CD14-positive monocyte (primary cell): ENCODE measurements around the gene FGF4. TPM values are rescaled to one million over a fixed set of nuclear protein-coding genes. Genes with fewer than 3 reads are reported as not detected.
A peak's percentile ranks its signal among the peaks of the same experiment; 100 is the strongest.

Experiments used
- DNase-seq, 3 donors: peaks; one replicate each; pipeline ENCODE4 v3.0.0-alpha.2; 2011 to 2022
- H2AFZ ChIP-seq: 2 replicates; pipeline ENCODE4 v1.6.0; 2012; ENCODE audit warnings: mild to moderate bottlenecking, low read depth, low read length, inconsistent platforms; ENCODE audit not compliant: insufficient read depth, poor library complexity, severe bottlenecking
- H3K27ac ChIP-seq, 2 donors: 1 replicate in 1 of 2; 2 replicates in 1 of 2; pipeline ENCODE4 v1.5.1; 2012 to 2013; ENCODE audit warnings: low read length in 2 of 2, control low read depth in 1 of 2, inconsistent platforms in 1 of 2, low read depth in 1 of 2, mild to moderate bottlenecking in 1 of 2
- H3K27me3 ChIP-seq, 2 donors: one replicate each; pipeline versions ENCODE4 v1.6.0 to v1.6.1; 2011 to 2013; ENCODE audit warnings: low read length in 2 of 2; ENCODE audit not compliant: control insufficient read depth in 2 of 2, insufficient read depth in 2 of 2
- H3K36me3 ChIP-seq, 2 donors: replicated peaks in 1 of 2; 1 replicate in 1 of 2; 2 replicates in 1 of 2; pipeline versions ENCODE4 v1.5.1 to v1.6.1; 2012 to 2013; ENCODE audit warnings: low read length in 2 of 2, control low read depth in 1 of 2, inconsistent platforms in 1 of 2, mild to moderate bottlenecking in 1 of 2; ENCODE audit not compliant: insufficient read depth in 2 of 2, control insufficient read depth in 1 of 2
- H3K4me1 ChIP-seq, 2 donors: 1 replicate in 1 of 2; 2 replicates in 1 of 2; pipeline versions ENCODE4 v1.5.1 to v1.6.1; 2012 to 2013; ENCODE audit warnings: low read length in 2 of 2, control low read depth in 1 of 2, inconsistent platforms in 1 of 2, mild to moderate bottlenecking in 1 of 2, moderate library complexity in 1 of 2; ENCODE audit not compliant: insufficient read depth in 2 of 2, control insufficient read depth in 1 of 2
- H3K4me2 ChIP-seq: replicated peaks from 2 replicates; pipeline ENCODE3; 2012; ENCODE audit warnings: low read length, moderate library complexity, mild to moderate bottlenecking; ENCODE audit not compliant: poor library complexity, severe bottlenecking; ENCODE audit errors: extremely low read depth
- H3K4me3 ChIP-seq, 3 experiments: fragments of 200-600 bp in 1 of 3; sonication (generic) in 1 of 3; replicated peaks in 1 of 3; 1 replicate in 2 of 3; 2 replicates in 1 of 3; pipeline ENCODE4 v1.5.1; 2011 to 2013; ENCODE audit warnings: low read length in 3 of 3, mild to moderate bottlenecking in 3 of 3, control low read depth in 2 of 3, low read depth in 2 of 3, inconsistent platforms in 1 of 3, moderate library complexity in 1 of 3
- H3K79me2 ChIP-seq: 2 replicates; pipeline ENCODE4 v1.6.0; 2012; ENCODE audit warnings: mild to moderate bottlenecking, control low read depth, inconsistent platforms, low read length, moderate library complexity; ENCODE audit not compliant: insufficient read depth
- H3K9ac ChIP-seq: 2 replicates; pipeline ENCODE4 v1.6.0; 2017; ENCODE audit warnings: low read length, mild to moderate bottlenecking; ENCODE audit not compliant: insufficient read depth, poor library complexity, severe bottlenecking
- H3K9me3 ChIP-seq, 2 donors: replicated peaks in 1 of 2; 1 replicate in 1 of 2; 2 replicates in 1 of 2; pipeline versions ENCODE4 v1.5.1 to v1.6.1; 2012 to 2013; ENCODE audit warnings: low read length in 2 of 2, control low read depth in 1 of 2; ENCODE audit not compliant: control insufficient read depth in 1 of 2, insufficient read depth in 1 of 2
- H4K20me1 ChIP-seq: 2 replicates; pipeline ENCODE4 v1.6.0; 2012; ENCODE audit warnings: mild to moderate bottlenecking, low read length, control low read depth, moderate library complexity; ENCODE audit not compliant: insufficient read depth
- H3K27ac Mint-ChIP-seq, 7 donors: one replicate each; pipeline ENCODE4 v1.8.0; 2020; ENCODE audit warnings: mild to moderate bottlenecking in 7 of 7, mixed read lengths in 7 of 7, moderate library complexity in 6 of 7, inconsistent platforms in 2 of 7
- H3K27me3 Mint-ChIP-seq, 3 donors: one replicate each; pipeline ENCODE4 v1.8.0; 2021 to 2022; ENCODE audit warnings: low read depth in 3 of 3, mild to moderate bottlenecking in 3 of 3, mixed read lengths in 3 of 3, moderate library complexity in 3 of 3, inconsistent platforms in 1 of 3
- H3K36me3 Mint-ChIP-seq, 2 donors: one replicate each; pipeline ENCODE4 v1.8.0; 2020; ENCODE audit warnings: mixed read lengths in 2 of 2, inconsistent platforms in 1 of 2, mild to moderate bottlenecking in 1 of 2
- H3K4me1 Mint-ChIP-seq: one replicate; pipeline ENCODE4 v1.8.0; 2020; ENCODE audit warnings: mild to moderate bottlenecking, mixed read lengths
- H3K4me3 Mint-ChIP-seq, 2 donors: one replicate each; pipeline ENCODE4 v1.8.0; 2020; ENCODE audit warnings: mild to moderate bottlenecking in 2 of 2, mixed read lengths in 2 of 2, moderate library complexity in 1 of 2
- H3K9me3 Mint-ChIP-seq, 7 donors: one replicate each; pipeline ENCODE4 v1.8.0; 2020 to 2022; ENCODE audit warnings: mixed read lengths in 7 of 7, mild to moderate bottlenecking in 6 of 7, moderate library complexity in 6 of 7, inconsistent platforms in 2 of 7
- CTCF ChIP-seq: fragments of 200-600 bp; IDR thresholded peaks from one replicate; pipeline ENCODE4 v1.8.0; 2022; ENCODE audit warnings: antibody characterized with exemption, mild to moderate bottlenecking
- WGBS: methylation state at CpG from one replicate; pipeline ENCODE4 v1.1.5; 2013; ENCODE audit warnings: missing lambda C conversion rate; ENCODE audit not compliant: insufficient coverage; 5-methylcytosine and 5-hydroxymethylcytosine counted together
- intact Hi-C, 2 donors: fragments of 100-400 bp; cut with micrococcal nuclease; formaldehyde crosslinking; loops; one replicate each; pipeline versions ENCODE4 v1.15.0 to v1.15.1; 2023
- polyA plus RNA-seq, 3 donors: library from polyadenylated mRNA; depleted of rRNA in 1 of 3; unstranded in 2 of 3; stranded (reverse) in 1 of 3; fragments of 300-500 nt in 2 of 3; fragments of >200 nt in 1 of 3; fragmentation: Illumina TruSeq in 2 of 3; gene quantifications; 1 replicate in 2 of 3; 2 replicates in 1 of 3; pipeline ENCODE4 v1.2.3, GENCODE V29; 2012 to 2021

Gene FGF4
- polyA plus RNA-seq, 3 donors: not detected

- no peak overlapping the region for H3K4me3 Mint-ChIP-seq
- no peak for DNase-seq
- peaks cover 5 to 7% of the 10 kb centered on the region in 2 donors for H3K9me3 ChIP-seq
- H3K4me1 Mint-ChIP-seq: no peaks in the 10 kb centered on the region
- H3K4me2 ChIP-seq: no peak overlapping the region
- intact Hi-C loops: loop anchor here in 1 of 2 donors (10.0 kb wide), 1 partner anchor 58 kb away; no protein-coding TSS in a partner anchor
- H4K20me1 ChIP-seq: no peaks in the 10 kb centered on the region
- no peak overlapping the region for H3K27ac Mint-ChIP-seq
- H3K36me3 ChIP-seq: no peaks in the 10 kb centered on the region
- H3K27ac ChIP-seq: no peak overlapping the region
- H3K9ac ChIP-seq: no peak overlapping the region
- H3K36me3 Mint-ChIP-seq: no peaks in the 10 kb centered on the region
- no peak overlapping the region for H2AFZ ChIP-seq
- H3K27me3 ChIP-seq: no peaks in the 10 kb centered on the region
- peaks cover 2 to 5% (median 3%) of the 10 kb centered on the region in 3 donors for H3K27me3 Mint-ChIP-seq
- WGBS: 50% methylated on average over 1 of the region's 2 CpGs
- no peak for TF ChIP-seq CTCF
- H3K79me2 ChIP-seq: no peaks in the 10 kb centered on the region
- H3K4me1 ChIP-seq: no peaks in the 10 kb centered on the region
- H3K4me3 ChIP-seq: no peak overlapping the region
- peaks cover 2 to 7% (median 3%) of the 10 kb centered on the region in 7 donors for H3K9me3 Mint-ChIP-seq
These were observed 27.9 kb upstream of the FGF4 start for GRCh38 chr11:69803022-69803421.

- peak overlapping the region in 1 of 7 donors; percentile 54 for H3K27ac Mint-ChIP-seq
- H3K36me3 ChIP-seq: no peaks in the 10 kb centered on the region
- H3K79me2 ChIP-seq: no peaks in the 10 kb centered on the region
- no peak overlapping the region for H3K9ac ChIP-seq
- H3K4me2 ChIP-seq: no peak overlapping the region
- no peaks in the 10 kb centered on the region for H4K20me1 ChIP-seq
- no peak overlapping the region for H3K4me3 Mint-ChIP-seq
- H3K36me3 Mint-ChIP-seq: no peaks in the 10 kb centered on the region
- intact Hi-C loops: loop anchor here in 1 of 2 donors (10.0 kb wide), 1 partner anchor 58 kb away; no protein-coding TSS in a partner anchor
- H3K27ac ChIP-seq: no peak overlapping the region
- H3K4me1 ChIP-seq: no peaks in the 10 kb centered on the region
- no peak for DNase-seq
- peaks cover 2 to 7% (median 3%) of the 10 kb centered on the region in 7 donors for H3K9me3 Mint-ChIP-seq
- peaks cover 5 to 7% of the 10 kb centered on the region in 2 donors for H3K9me3 ChIP-seq
- H3K4me1 Mint-ChIP-seq: no peaks in the 10 kb centered on the region
- WGBS: no CpG with 5 or more reads among the region's 1 CpG
- no peak overlapping the region for H2AFZ ChIP-seq
- no peaks in the 10 kb centered on the region for H3K27me3 ChIP-seq
- H3K27me3 Mint-ChIP-seq: peaks cover 2 to 4% (median 3%) of the 10 kb centered on the region in 3 donors
- TF ChIP-seq CTCF: no peak
- H3K4me3 ChIP-seq: no peak overlapping the region
These were observed 27.4 kb upstream of the FGF4 start for GRCh38 chr11:69802590-69802989.
